Measurements from ENCODE around the gene AKT1. TPM values are rescaled to one million over a fixed set of nuclear protein-coding genes. Genes with fewer than 3 reads are reported as not detected.

The AKT1 gene
- total RNA-seq, 1 donor from 2014 or later = 116 TPM

DNA sequence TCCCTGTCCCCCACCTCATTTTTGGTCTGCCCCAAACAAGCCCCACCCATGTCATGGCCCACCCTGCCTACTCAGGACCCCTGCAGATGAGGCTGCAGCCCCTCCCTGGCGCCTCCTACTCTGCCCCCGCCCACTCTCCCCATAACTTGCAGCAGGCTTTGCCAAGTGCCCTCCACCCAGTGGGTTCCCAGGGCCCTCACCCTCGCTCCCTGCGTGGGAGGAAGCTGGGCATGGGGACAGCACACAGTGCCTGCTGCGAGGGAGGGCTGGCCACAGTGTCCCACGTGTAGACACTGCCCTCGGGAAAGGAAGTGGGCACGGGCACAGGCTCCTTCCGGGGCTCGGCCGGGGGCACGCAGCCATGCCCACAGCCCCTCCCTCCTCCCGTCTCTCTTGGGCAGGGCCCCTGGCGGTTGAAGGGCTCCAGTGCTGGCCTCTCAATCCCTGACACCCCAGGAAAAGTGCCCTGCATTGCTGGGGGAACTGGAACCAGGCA is 9.4 kb downstream of the AKT1 start:
- DNase-seq (ENCODE audit: low spot score) = no peak

- no peak for DNase-seq (ENCODE audit: low spot score)
Observed at GRCh38 chr14:104785708-104786080, 9.9 kb downstream of the AKT1 start.

GRCh38 chr14:104784846-104785707 is 10.5 kb downstream of the AKT1 start:
- DNase-seq (ENCODE audit: low spot score) = no peak

DNA sequence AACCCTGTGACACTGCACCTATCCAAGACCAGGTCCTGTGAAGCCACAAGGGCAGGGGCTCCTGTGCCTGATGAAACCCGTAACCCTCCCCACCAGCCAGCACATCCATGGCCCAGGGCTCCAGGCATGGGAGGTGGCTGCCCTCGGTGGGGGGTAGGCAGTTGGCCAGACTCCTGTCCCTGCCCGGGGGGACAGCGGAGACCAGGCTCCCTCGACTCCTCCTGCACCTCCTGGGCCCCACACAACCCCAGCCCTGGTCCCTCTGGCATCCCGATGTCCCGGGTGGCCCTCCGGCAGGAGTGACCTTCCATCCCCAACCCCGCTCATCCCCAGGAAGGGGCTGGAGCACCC is 11.4 kb downstream of the AKT1 start:
- DNase-seq (ENCODE audit: low spot score) = no peak

DNA sequence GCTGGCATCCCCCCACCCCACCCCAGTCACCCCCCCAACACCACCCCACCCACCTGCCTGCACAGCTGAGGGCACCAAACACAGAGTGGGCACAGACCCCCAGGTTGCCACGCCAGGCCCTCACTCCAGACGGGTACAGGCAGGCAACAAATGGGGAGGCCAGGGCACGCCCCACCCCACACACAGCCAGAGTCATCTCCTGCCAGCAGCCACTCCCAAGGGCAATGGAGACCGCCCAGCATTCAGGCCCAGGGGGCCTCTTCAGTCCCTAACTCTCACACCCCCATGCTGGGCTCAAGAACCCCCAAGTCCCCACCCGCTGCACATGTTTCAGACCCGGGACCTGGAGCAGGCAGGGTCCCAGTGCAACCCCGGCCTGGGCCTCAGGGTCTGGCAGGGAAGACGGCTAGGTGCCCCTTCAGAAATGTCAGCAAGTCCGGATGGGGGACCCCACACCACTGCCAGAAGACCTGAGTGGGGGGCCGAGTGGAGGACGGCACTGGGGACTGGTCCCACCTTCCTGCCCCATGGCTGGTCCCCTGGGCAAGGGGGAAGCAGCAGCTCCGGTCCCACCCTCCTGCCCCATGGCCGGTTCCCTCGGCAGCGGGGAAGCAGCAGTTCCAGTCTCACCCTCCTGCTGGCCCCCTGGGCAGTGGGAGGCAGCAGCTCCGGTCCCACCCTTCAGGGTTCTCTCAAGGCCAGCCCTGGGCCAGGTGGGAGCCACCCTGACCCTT is 11.9 kb downstream of the AKT1 start:
- DNase-seq (ENCODE audit: low spot score) = no peak

- DNase-seq (ENCODE audit: low spot score) = no peak
Observed at GRCh38 chr14:104782808-104783139, 12.8 kb downstream of the AKT1 start.

DNA sequence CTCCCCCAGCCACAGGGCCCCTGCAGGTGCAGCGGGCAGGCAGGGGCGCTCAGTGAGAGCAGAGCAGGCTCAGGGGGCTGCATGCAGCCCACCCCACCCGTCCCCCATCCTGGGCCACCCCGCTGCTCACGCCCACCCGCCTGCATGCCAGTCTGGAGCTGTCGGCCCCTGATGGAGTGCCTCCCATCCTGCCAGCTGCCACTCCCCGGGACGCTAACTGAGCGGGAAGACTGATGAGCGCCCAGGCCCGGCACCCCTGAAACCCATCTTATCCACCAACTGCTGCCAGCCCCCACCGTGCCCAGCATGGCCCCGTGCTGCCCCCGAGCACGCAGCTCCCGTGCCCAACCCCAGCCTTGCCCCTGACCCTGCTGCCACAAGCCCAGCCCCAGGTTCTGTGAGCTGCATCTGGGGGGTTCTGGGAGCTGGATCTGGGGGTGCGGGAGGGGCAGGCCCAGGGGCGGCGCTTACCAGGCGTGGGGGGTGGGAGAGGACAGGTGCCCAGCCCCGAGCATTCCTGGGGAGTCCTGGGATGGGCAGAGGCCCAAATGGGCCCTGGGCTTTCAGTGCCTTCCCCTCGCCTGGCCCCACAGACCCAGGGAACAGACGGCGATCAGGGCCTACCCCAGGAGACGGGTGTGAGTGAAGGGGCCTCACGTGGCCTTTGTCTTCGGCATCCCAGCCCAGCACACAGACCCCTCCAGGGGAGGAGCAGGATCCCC is 13.3 kb downstream of the AKT1 start:
- no peak for DNase-seq (ENCODE audit: low spot score)

DNA sequence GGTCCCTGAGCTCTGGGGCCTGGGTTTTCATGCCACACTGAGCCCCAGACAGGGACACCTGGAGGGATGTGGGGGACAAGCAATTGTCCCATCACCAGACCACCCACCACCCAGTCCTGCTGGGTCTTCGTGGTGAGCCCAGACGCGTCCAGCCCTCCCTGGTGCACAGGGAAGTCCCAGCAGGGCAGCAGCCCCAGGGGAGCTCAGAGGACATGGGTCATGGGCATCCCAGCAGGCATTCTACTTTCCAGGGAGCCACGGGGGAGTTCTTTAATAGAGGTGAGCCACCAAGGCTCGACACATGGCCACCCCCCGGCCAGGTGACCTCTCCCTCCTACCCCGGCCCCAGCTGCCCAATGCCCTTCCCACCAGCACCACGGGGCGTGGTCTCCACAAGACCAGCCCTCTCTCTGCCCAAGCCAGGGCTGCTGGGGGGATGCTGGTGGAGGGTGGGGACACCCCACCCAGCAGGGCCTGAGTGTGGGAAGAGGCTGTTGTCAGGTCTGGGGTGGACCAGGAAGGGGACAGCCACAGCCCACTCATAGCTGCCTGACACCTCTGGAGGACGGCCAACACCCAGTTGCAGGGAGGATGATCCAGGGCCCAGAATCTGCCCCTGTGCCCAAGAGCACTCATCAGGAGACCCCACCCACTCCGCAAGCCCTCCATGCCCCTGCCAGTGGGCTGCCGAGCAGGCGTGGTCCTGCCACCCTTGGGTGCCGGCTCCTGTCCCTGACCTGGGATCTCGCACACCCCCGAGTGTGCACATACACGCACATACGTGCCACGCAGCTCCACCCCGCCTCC is 14.1 kb downstream of the AKT1 start:
- DNase-seq (ENCODE audit: low spot score) = no peak

- DNase-seq (ENCODE audit: low spot score) = no peak
Observed at GRCh38 chr14:104780513-104781030, 15.0 kb downstream of the AKT1 start.

DNA sequence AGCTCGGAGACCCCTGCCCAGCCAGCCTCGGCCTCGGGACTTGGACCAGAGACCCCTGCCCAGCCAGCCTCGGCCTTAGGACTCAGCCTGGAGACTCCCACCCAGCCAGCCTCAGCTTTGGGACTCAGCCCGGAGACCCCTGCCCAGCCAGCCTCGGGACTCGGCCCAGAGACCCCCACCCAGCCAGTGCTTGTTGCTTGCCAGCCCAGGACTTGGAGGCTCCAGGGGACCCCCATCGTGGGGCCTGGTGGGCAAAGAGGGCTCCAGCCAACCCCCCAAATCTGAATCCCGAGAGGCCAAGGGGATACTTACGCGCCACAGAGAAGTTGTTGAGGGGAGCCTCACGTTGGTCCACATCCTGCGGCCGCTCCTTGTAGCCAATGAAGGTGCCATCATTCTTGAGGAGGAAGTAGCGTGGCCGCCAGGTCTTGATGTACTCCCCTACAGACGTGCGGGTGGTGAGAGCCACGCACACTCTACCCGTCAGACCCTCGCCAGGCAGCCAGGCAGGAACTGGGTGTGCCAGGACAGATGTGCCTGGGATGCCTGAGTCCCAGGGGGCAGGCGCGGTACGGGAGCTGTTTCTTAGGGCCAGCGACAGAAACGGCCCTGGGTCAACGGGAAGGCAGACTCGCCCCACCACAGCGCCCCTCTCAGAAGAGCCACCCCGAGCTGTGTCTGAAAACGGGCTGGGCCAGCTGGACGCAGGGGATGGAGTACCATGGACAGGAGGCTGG is 15.6 kb downstream of the AKT1 start:
- no peak for DNase-seq (ENCODE audit: low spot score)

GRCh38 chr14:104778694-104779331 is 16.7 kb downstream of the AKT1 start:
- no peak for DNase-seq (ENCODE audit: low spot score)

DNA sequence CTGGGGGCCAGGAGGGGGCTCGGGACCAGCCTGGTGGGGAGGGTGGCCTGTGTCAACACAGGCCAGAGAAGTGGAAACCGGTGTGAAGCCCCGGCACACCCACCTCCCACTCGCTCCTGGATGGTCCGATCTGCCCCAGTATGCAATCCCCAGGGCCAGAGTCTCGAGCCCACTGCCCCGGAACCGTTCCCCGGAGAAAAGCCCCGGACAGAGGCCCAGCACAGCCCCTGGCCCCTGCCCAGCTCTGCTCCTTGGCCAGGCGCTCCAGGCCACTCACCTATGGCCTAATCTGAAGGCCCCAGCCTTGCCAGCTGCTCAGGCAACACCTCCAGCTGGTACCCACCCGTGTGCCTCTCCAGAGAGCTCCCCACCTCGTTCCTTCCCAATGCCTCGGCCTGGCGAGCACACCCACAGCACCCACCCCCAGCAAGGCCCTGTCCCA is 17.7 kb downstream of the AKT1 start:
- no peak for DNase-seq (ENCODE audit: low spot score)

DNA sequence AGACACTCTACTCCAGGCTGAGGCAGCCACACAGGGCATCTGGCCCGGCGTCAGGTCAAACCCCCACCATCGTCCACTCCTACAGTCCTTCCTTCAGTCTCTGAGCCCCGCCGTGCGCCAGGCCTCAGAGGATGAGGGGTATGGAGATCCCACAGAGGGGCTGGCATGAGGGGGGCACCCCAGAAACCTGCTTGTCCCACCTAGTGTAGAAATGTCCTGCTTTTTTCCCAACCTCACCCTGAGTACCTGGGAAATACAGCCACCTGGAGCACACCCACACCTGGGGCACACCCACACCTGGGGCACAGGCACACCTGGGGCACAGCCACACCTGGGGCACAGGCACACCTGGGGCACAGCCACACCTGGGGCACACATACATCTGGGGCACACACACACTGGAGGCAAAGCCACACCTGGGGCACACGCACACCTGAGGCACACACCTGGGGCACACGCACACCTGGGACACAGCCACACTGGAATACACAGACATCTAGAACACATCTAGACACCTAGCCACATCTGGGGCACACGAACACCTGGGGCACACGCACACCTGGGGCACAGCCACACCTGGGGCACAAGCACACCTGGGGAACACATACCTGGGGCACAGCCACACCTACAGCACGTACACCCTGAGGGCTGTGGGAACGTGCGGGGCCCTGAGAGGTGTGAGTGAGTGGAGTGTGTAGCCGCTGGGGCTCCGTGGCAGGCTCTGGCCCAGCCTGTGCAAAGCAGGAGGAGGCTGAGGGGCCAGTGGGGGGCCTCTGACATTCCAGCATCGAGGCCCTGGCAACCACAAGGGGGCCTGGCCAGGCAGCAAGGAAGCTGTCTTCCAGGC is 18.4 kb downstream of the AKT1 start:
- no peak for DNase-seq (ENCODE audit: low spot score)

DNA sequence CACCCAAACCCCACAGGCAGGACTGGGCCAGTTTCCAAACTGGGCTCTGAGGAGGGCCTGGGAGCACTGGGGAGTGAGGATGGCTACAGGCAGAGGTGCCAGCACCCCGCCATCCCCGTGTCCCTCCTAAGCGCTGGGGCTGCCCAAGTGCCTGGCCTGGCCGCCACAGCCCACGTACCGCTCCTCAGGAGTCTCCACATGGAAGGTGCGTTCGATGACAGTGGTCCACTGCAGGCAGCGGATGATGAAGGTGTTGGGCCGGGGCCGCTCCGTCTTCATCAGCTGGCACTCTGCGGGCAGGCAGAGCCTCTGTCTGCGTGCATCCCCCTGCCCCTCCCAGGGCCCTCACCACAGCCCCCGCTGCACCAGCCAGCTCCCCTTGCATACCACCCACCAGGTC is 19.1 kb downstream of the AKT1 start:
- no peak for DNase-seq (ENCODE audit: low spot score)

DNA sequence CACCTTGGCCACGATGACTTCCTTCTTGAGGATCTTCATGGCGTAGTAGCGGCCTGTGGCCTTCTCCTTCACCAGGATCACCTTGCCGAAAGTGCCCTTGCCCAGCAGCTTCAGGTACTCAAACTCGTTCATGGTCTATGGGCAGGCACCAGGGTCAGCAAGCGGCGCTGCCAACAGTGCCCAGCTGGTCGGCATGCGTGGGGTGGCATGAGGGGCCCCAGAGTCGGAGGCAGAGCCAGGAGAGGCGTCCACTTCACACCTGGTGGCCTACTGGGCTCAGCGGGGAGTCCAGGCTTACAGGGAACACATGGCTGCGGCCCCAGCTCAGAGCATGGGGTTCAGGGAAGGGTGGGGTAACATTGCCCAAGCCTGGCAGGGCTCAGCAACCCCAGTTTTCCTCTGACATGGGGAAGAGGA is 20.5 kb downstream of the AKT1 start:
- DNase-seq (ENCODE audit: low spot score) = no peak

- DNase-seq (ENCODE audit: low spot score) = peak; percentile 80
Observed at GRCh38 chr14:104774453-104775072, 21.0 kb downstream of the AKT1 start.

DNA sequence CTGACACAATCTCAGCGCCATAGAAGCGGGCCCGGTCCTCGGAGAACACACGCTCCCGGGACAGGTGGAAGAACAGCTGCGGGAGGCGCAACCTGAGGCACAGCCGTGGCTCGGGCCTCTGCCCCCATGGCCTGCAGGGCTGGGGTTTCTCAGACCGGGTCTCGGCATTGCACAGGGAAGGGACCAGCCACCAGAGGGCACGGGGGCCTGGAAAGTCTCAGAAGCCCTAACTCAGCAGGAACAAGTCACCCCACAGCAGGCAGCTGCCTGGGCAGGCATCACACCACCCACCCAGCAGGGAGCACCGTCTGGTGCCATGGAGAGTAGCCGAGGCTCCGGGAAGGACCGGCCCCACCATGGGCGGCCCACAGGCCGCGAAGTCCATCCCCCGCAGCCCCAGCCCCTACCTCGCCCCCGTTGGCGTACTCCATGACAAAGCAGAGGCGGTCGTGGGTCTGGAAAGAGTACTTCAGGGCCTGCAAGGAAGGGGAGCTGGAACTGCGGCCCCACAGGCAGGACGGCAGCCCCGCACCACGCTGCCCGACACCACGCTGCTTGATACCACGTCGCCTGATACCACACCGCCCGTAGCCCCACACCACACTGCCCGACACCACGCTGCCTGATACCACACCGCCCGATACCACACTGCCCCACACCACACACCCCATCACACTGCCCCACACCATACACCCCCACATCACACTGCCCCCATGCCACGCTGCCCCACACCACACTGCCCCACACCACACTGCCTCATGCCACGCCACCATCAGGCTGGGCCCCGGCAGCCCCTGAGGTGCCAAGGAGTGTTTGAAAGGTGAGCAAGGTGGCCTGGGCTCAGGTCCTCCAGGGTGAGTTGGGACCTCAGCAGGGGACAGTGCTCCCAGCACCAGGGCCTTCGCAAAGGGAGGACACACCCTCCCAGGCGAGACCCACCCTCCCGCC is 21.8 kb downstream of the AKT1 start:
- DNase-seq (ENCODE audit: low spot score) = no peak
